ENCODE results near the gene CD79B. TPM values are rescaled to one million over a fixed set of nuclear protein-coding genes. Genes with fewer than 3 reads are reported as not detected.
"Not testable (repeated sequence)": the region's sequence is repeated elsewhere in the genome, so short reads cannot be mapped to it uniquely, and the experiment has no call there.

The CD79B gene
- total and polyA plus RNA-seq, 10 of the 15 experiments (the other 5 are each of a cell fraction or from before 2014, with no cell fraction given), result 17.5 to 148 (median 79.1) TPM

GRCh38 chr17:63894021-63894420 is 38.1 kb downstream of the CD79B start:
- H2AFZ ChIP-seq (ENCODE audit: control insufficient read depth, low read depth, low read length); FAIRE-seq; H3K9me3 ChIP-seq (replicated peaks; ENCODE audit: control insufficient read depth, insufficient read depth, low read length); intact Hi-C loops (cut with micrococcal nuclease; ENCODE audit: unreplicated experiment); H3K9ac ChIP-seq (ENCODE audit: control insufficient read depth, insufficient read depth, low read length); H3K4me2 ChIP-seq (ENCODE audit: control insufficient read depth, insufficient read depth); BruUV-seq (replicated peaks); H4K20me1 ChIP-seq (ENCODE audit: control insufficient read depth, insufficient read depth); in situ Hi-C loops (cut with MboI); H3K36me3 ChIP-seq (ENCODE audit: control insufficient read depth in 2 of 2, insufficient read depth in 2 of 2, low read length in 1 of 2); H3K79me2 ChIP-seq (ENCODE audit: control insufficient read depth, insufficient read depth, low read length); POLR2A ChIA-PET; H3K27me3 ChIP-seq (replicated peaks in 1 of 2; ENCODE audit: control insufficient read depth in 2 of 2, insufficient read depth in 2 of 2, low read length in 1 of 2); DNase-seq (ENCODE audit: low read depth, low spot score); H3K4me3 ChIP-seq; ATAC-seq; H3K4me1 ChIP-seq (ENCODE audit: control insufficient read depth, insufficient read depth, low read length); H3K27ac ChIP-seq (ENCODE audit: control insufficient read depth, insufficient read depth); RAD21 ChIA-PET (ENCODE audit: unreplicated experiment); SMC1A ChIA-PET (ENCODE audit: uncharacterized antibody, unreplicated experiment): not testable (repeated sequence)
- WGBS (ENCODE audit: insufficient coverage, insufficient replicate concordance, low lambda C conversion rate, missing lambda C conversion rate), result 0% methylated on average over 3 of the region's 3 CpGs
- CTCF ChIA-PET, result interaction anchor here (1.0 kb wide), 1 partner anchor 13 kb away, joined by 6 read pairs; the partner anchor contains the start of gene GH2

DNA sequence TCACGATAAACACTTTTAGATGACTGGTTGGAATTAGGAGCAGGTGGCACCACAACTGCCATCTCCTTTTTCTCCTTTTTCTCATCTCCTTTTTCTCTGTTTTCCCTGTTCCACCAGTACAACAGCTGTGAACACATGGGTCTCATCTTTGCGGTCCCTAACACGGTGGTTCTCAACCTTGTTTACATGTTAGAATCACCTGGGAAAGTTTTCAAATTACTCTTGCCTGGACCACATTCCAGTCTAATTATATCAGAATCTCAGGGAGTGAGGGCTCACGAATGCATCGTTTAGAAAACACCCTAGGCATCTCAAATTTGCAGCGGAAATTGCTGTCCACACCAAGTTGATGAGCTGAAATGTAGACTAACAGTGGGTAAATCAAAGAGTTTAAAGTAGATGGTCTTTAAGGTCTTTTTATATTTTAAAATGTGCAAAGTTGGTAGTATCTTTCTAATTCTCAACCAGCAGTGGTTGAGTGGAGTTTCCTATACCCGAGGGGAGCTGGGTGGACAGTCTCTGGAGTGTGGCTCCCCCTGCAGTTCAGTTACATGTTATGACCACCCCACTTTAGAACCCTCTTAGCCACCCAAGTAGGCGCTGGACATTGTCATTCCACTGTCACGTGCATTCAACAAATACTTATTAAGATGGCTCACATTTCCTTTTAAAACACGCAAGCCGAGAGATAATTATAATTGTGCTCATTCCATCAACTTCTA is 39.7 kb downstream of the CD79B start:
- intact Hi-C loops (cut with micrococcal nuclease; ENCODE audit: unreplicated experiment); H3K27me3 ChIP-seq (replicated peaks in 1 of 2; ENCODE audit: control insufficient read depth in 2 of 2, insufficient read depth in 2 of 2, low read length in 1 of 2); H2AFZ ChIP-seq (ENCODE audit: control insufficient read depth, low read depth, low read length); H3K79me2 ChIP-seq (ENCODE audit: control insufficient read depth, insufficient read depth, low read length); H3K4me2 ChIP-seq (ENCODE audit: control insufficient read depth, insufficient read depth); H3K27ac ChIP-seq (ENCODE audit: control insufficient read depth, insufficient read depth); H3K36me3 ChIP-seq (ENCODE audit: control insufficient read depth in 2 of 2, insufficient read depth in 2 of 2, low read length in 1 of 2); BruUV-seq (replicated peaks); FAIRE-seq; DNase-seq (ENCODE audit: low read depth, low spot score); H3K9me3 ChIP-seq (replicated peaks; ENCODE audit: control insufficient read depth, insufficient read depth, low read length); H4K20me1 ChIP-seq (ENCODE audit: control insufficient read depth, insufficient read depth); POLR2A ChIA-PET; RAD21 ChIA-PET (ENCODE audit: unreplicated experiment); H3K9ac ChIP-seq (ENCODE audit: control insufficient read depth, insufficient read depth, low read length); in situ Hi-C loops (cut with MboI); H3K4me1 ChIP-seq (ENCODE audit: control insufficient read depth, insufficient read depth, low read length); H3K4me3 ChIP-seq: not testable (repeated sequence)
- ChIA-PET SMC1A (ENCODE audit: uncharacterized antibody, unreplicated experiment) (interaction anchor here (1.1 kb wide), 1 partner anchor 182 kb away, joined by 4 read pairs; no protein-coding TSS in a partner anchor), CTCF (interaction anchor here (0.9 to 1.2 kb wide), 5 partner anchors 8 to 61 kb away, joined by 3 to 7 read pairs (median 4); partner anchors contain the start of gene CSHL1)
- ATAC-seq, result peak; percentile 45; the same call in 1 of the 3 replicates
- TF ChIP-seq CTCF (IDR thresholded peaks at IDR 0.05 in 2 of 3, conservative IDR thresholded peaks at IDR 0.05 in 1 of 3; ENCODE audit: control insufficient read depth in 2 of 3, extremely low read depth in 1 of 3, insufficient read depth in 1 of 3, low read depth in 3 of 3, low read length in 3 of 3), result 0 out of 6 replicates have a peak, but pooled peaks of 1 of the 3 experiments have one; percentile 8
- 43% methylated on average over 11 of the region's 11 CpGs for WGBS (ENCODE audit: insufficient coverage, insufficient replicate concordance, low lambda C conversion rate, missing lambda C conversion rate)

Data from GM12878 (cell line).